ENCODE measurements around the gene RTN4IP1.

GRCh38 chr6:106525107-106525881 is 104.0 kb downstream of the RTN4IP1 start:
- TF ChIP-seq POLR2A (IDR thresholded peaks at IDR 0.05) (no peak), CTCF (IDR thresholded peaks at IDR 0.05 in 4 of 5, conservative IDR thresholded peaks at IDR 0.05 in 1 of 5) (no peak)

All from gastrocnemius medialis (tissue), 4 donors.